GM15510 (cell line): ENCODE results near the gene HYI.

Experiments used
- POLR2A ChIP-seq: IDR thresholded peaks from 3 replicates; pipeline ENCODE4 v1.6.1; 2011; ENCODE audit warnings: borderline replicate concordance; ENCODE audit not compliant: insufficient read length; ENCODE audit errors: extremely low read depth

Gene HYI

GRCh38 chr1:43448955-43449707, 4.6 kb downstream of the HYI start:
- no peak for TF ChIP-seq POLR2A

DNA sequence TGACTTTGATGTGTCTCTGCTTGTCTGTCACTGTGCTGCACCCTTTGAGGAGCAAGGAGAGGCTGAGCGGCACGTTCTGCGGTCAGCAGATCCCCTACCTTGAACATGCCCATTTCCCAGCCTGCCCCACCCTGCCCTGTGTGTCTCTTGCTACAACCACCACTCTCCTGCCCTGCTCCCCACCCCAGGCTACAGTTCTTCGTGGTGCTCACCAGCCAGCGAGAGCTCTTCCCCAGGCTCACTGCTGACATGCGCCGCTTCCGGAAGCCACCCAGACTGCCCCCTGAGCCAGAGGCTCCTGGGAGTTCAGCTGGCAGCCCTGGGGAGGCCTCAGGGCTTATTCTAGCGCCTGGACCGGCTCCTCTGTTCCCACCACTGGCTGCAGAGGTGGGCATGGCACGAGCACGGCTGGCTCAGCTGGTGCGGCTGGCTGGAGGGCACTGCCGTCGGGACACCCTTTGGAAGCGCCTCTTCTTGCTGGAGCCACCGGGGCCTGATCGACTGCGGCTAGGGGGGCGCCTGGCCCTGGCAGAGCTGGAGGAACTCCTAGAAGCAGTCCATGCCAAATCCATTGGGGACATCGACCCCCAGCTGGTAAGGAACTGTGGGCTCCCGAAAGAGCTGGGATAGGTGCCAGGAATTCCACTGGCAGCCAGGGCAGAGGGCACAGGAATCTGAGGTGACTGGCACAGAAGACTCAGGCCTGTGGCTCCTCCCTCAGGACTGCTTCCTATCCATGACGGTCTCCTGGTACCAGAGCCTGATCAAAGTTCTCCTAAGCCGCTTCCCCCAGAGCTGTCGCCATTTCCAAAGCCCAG, 5.6 kb downstream of the HYI start:
- no peak for TF ChIP-seq POLR2A

DNA sequence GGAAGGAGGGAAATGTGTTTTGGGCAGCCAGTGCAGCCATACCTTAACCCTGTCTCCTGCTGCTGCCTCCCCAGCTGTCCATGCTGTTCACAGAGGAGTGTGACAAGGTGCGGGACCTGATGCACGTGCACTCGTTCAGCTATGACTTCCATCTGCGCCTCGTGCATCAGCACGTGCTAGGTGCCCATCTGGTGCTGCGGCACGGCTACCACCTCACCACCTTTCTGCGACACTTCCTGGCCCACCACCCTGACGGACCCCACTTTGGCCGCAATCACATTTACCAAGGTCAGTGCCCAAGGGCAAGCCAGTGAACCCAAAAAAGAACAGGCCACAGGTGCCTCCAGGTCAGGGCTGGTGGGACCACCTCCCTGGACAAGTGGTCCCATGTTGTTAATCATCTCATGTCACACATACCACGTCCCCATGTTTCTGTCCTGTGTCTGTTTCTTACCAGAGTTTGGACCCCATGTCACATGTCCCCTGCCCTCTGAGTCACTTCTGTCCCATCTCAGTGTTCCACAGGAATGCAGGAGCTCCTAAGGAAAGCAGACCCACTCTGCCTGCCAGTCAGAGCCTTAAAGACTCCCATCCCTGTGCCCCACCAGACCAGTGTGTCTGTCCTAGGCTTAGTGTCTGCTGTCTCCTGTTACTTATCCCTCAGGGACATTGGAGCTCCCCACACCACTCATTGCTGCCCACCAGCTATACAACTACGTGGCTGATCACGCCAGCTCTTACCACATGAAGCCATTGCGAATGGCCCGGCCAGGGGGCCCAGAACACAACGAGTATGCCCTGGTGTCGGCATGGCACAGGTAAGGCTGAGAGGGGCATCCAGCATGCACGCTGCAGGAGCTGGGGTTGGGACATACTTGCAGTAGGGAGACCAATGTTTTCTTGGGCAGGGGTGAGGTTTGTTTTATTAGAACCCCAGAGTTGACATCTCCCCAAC, 6.6 kb downstream of the HYI start:
- no peak for TF ChIP-seq POLR2A

GRCh38 chr1:43446388-43446740, 7.4 kb downstream of the HYI start:
- no peak for TF ChIP-seq POLR2A

- no peak for TF ChIP-seq POLR2A
These were observed 7.9 kb downstream of the HYI start for GRCh38 chr1:43445606-43446387.

DNA sequence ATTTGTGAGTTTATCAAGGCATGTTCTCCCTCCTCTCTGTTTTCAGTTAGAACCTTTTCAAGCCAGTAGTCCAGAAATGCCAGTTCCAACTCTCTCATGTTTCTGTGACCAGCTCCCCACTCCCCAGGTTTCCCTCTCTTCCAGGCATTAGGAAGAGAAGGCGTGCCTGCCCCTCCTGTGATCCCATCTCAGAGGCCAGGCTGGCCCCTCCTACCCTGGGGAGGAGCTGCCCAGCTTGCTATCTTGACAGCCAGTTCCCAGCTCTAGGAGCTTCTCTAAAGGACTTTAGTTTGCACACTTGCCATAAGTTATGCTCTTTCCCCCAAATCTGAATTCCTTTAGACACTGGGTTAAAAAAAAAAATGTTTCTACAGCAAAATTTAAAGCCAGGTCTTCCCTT, 8.9 kb downstream of the HYI start:
- TF ChIP-seq POLR2A: no peak

DNA sequence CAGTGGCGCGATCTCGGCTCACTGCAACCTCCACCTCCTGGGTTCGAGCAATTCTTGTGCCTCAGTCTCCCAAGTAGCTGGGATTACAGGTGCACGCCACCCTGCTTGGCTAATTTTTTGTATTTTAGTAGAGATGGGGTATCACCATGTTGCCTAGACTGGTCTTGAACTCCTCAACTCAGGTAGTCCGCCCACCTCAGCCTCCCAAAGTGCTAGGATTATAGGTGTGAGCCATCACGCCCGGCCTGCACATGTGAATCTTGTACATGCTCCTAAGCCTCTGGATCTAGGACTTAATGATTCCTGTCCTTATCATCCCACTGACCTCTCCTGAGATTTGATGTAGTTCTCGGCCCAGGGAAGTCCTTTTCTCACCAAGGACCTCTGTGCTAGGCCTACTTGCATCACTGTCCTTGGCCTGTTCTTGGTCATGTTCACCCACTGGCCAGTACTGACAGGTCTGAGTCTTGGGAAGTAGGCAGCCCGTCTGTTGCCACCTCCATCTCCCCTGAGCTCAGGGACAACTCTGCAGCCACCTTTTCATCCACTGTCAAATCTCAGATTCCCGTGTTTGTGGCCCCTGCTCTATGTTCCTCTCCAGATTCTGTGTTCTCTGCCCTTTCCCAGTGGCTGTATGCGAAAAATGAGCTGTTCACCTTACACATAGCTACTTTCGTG, 9.4 kb downstream of the HYI start:
- no peak for TF ChIP-seq POLR2A

DNA sequence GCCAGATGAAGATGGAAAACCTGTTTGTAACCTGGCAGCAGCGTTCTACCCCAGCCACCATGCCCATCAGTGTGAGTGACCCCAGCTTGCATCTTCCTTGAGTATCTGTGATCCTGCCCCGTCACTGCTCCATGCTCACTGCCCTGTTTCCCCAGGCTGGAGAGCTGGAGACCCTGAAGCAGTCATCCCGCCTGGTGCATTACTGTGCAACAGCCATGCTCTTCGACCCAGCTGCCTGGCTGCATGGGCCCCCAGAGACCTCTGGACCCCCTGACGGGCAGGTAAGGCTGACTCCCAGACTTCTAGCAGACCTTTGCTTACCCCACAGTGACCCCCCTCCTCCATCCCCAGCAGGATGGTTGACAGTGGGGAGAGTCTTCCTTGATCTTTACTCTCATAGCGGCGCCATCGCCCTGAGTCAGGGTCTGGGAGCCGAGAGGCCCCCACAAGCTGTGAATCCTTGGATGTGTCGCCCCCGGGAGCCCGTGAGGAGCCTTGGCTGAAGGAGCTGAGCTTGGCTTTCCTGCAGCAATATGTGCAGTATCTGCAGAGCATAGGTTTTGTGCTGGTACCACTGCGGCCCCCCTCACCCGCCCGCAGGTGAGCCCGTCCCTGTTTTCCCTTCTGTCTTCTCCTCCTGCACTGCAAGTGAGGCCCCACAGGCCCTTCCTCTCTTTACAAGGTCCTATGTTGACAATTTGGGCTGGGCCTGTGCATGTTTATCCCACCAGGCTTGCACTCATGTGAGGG, 10.4 kb downstream of the HYI start:
- no peak for TF ChIP-seq POLR2A

DNA sequence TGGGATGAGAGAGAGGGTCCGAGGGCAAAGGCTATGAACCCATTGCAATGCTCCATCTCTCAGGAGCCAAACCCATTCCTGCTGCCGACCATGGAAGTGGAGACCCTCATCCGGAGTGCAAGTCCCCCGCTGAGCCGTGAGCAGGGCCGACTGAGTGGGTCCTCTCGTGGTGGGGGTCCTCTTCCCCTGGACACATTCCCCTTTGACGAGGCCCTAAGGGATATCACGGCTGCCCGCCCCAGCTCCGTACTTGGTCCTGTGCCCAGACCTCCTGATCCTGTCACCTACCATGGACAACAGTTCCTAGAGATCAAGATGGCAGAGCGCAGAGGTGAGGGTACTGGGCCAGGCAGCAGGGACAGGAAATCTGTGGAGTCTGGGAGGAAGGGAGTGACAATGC, 11.0 kb downstream of the HYI start:
- no peak for TF ChIP-seq POLR2A

DNA sequence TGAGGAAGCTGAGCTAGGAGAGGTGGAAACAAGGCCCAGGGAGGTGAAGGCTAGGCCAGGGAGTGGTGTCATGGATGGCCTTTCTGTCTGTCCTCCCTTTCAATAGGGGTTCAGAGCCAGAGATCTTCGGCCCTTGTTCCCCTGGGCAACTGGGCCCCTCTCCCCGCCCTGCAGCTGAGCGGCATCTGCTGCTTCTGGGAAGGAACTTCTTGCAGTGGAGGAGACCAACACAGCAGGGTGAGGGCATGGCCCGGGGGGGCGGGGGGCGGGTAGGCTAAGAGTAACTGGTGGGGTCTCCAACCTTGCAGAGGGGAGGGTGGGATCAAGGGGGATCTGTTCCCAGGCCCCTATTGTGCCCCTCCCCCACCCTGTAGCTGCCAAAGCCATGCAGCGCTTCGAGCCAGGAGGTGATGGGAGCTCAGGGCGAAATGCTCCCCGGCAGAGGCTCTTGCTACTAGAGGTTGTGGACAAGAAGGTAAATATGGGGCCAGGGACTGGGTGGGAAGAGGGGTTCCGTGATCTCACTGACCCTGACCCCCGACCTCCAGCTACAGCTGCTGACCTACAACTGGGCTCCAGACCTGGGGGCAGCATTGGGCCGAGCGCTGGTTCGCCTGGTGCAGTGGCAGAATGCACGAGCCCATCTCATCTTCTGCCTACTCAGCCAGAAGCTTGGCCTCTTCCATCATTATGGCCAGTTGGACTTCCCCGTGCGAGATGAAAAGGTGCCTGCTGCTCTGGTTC, 11.7 kb downstream of the HYI start:
- TF ChIP-seq POLR2A: no peak

DNA sequence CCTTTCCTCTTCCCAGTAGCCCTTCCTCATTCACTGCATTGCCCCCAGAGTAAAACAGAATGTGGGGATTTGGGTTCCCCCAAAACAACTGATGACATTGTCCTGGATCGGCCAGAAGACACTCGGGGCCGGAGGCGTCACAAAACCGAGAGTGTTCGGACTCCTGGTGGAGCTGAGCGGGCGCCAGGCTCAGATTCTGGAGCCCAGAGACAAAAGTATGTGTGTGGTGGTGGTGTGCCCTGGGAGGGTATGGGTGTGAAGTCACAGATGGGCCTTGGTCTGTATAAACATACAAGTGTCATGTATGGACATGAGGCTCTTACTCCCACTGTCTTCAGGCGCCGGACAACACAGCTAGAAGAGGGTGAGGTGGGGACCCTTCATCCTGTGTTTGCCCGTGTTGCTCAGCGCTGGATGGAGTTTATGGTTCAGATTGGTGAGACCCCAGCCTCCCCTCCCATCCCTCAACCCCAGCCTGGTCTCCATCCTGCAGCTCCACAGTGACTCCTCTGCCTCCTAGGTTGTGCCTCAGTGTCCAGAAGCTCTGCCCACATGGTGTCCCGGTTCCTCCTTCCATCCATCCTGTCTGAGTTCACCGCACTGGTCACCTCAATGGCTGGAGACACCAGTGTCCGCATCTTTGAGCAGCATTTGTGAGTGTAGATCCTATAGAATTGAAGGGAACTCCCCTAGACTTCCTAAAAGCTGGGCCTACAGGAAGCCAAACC, 12.4 kb downstream of the HYI start:
- no peak for TF ChIP-seq POLR2A

DNA sequence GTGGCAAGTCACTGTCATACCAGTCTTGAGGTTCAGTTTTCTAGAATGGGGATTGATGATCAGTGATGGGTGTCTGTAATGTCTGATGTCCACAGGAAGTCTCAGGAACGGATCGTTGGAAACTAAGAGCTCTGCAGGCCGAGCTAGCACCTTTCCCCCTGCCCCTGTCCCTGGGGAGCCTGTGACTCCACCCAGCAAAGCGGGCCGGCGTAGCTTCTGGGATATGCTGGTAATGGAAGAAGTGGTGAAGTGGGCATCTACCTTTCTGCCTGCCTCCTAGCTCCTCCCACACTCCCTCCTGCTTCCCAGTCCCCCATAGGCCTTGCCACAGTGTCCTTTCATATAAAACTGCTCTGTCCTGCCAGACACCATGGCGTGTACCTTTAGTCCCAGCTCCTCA, 13.4 kb downstream of the HYI start:
- TF ChIP-seq POLR2A: no peak
